Measurements from ENCODE around the gene BMF.
A peak's percentile ranks its signal among the peaks of the same experiment; 100 is the strongest.

The BMF gene

GRCh38 chr15:40062816-40063562, 45.7 kb downstream of the BMF start:
- no peak for DNase-seq

- peak; percentile 54 for DNase-seq
These were observed 47.3 kb downstream of the BMF start for GRCh38 chr15:40061212-40061901.

GRCh38 chr15:40060236-40060961, 48.3 kb downstream of the BMF start:
- no peak for DNase-seq

- no peak for DNase-seq
These were observed 48.9 kb downstream of the BMF start for GRCh38 chr15:40059821-40060220.

GRCh38 chr15:40058476-40059140, 50.1 kb downstream of the BMF start:
- DNase-seq, result no peak

GRCh38 chr15:40055576-40056293, 52.9 kb downstream of the BMF start:
- DNase-seq, result no peak

GRCh38 chr15:40054855-40055575, 53.7 kb downstream of the BMF start:
- peak; percentile 26 for DNase-seq

- no peak for DNase-seq
These were observed 54.1 kb downstream of the BMF start for GRCh38 chr15:40054605-40054854.

GRCh38 chr15:40053831-40054604, 54.7 kb downstream of the BMF start:
- DNase-seq, result no peak

- no peak for DNase-seq
These were observed 55.4 kb downstream of the BMF start for GRCh38 chr15:40053079-40053830.

- no peak for DNase-seq
These were observed 56.1 kb downstream of the BMF start for GRCh38 chr15:40052604-40053003.

GRCh38 chr15:40051616-40052415, 56.9 kb downstream of the BMF start:
- no peak for DNase-seq

GRCh38 chr15:40050788-40051470, 57.8 kb downstream of the BMF start:
- DNase-seq, result no peak

- DNase-seq, result no peak
These were observed 59.7 kb downstream of the BMF start for GRCh38 chr15:40048926-40049475.

GRCh38 chr15:40048211-40048792, 60.4 kb downstream of the BMF start:
- DNase-seq, result no peak

- no peak for DNase-seq
These were observed 61.1 kb downstream of the BMF start for GRCh38 chr15:40047415-40048210.

GRCh38 chr15:40046721-40047414, 61.8 kb downstream of the BMF start:
- DNase-seq, result no peak

All from NCI-H187 treated with DMSO at 0.1 percent for 48 hours (cell line).